Upper lobe of left lung (tissue), 6 donors: Measurements from ENCODE around the gene DPH7. TPM values are rescaled to one million over a fixed set of nuclear protein-coding genes. Genes with fewer than 3 reads are reported as not detected.

Experiments used
- ATAC-seq, 2 donors: fragments of 200-7000 bp; cut with Tn5 transposase; one replicate each; pipeline ENCODE4 v1.9.1; 2022; ENCODE audit warnings: mild to moderate bottlenecking in 2 of 2, moderate library complexity in 2 of 2; ENCODE audit not compliant: low FRiP score in 2 of 2
- DNase-seq, 2 donors: peaks; one replicate each; pipeline ENCODE4 v3.0.0-alpha.2; 2019 to 2020
- H3K27ac ChIP-seq, 4 donors: fragments of 200-600 bp; sonication (generic); one replicate each; pipeline ENCODE4 v1.5.1; 2016 to 2019
- H3K27me3 ChIP-seq, 4 donors: fragments of 200-600 bp; sonication (generic); one replicate each; pipeline ENCODE4 v1.5.1; 2017 to 2019
- H3K36me3 ChIP-seq, 4 donors: fragments of 200-600 bp; sonication (generic); one replicate each; pipeline ENCODE4 v1.5.1; 2016 to 2019
- H3K4me1 ChIP-seq, 4 donors: fragments of 200-600 bp; sonication (generic); one replicate each; pipeline ENCODE4 v1.5.1; 2018 to 2019
- H3K4me3 ChIP-seq, 4 donors: fragments of 200-600 bp; sonication (generic); one replicate each; pipeline ENCODE4 v1.5.1; 2017 to 2019; ENCODE audit warnings: mild to moderate bottlenecking in 2 of 4, moderate library complexity in 1 of 4
- H3K9me3 ChIP-seq, 4 donors: fragments of 200-600 bp; sonication (generic); one replicate each; pipeline ENCODE4 v1.5.1; 2018 to 2019
- EP300 ChIP-seq, 4 donors: sonication (generic); formaldehyde crosslinking; IDR thresholded peaks; one replicate each; pipeline ENCODE4 v1.5.1; 2017; ENCODE audit warnings: antibody characterized with exemption in 4 of 4, control low read depth in 2 of 4
- POLR2A ChIP-seq, 4 donors: fragments of 450-650 bp; IDR thresholded peaks; one replicate each; pipeline ENCODE4 v1.5.1; 2016 to 2017; ENCODE audit warnings: antibody characterized with exemption in 4 of 4, mild to moderate bottlenecking in 2 of 4
- POLR2AphosphoS5 ChIP-seq, 2 donors: sonication (generic); formaldehyde crosslinking; IDR thresholded peaks; one replicate each; pipeline ENCODE4 v1.5.1; 2017; ENCODE audit warnings: antibody characterized with exemption in 2 of 2
- WGBS, 2 donors: methylation state at CpG; one replicate each; pipeline ENCODE4 v1.1.5; 2017 to 2018; 5-methylcytosine and 5-hydroxymethylcytosine counted together
- total RNA-seq, 6 donors: library from RNA; depleted of rRNA in 4 of 6; stranded (reverse); fragments of >200 nt in 4 of 6; gene quantifications; one replicate each; pipeline versions ENCODE4 v1.1.0 to v1.2.1, GENCODE V29; 2016 to 2021
- TF ChIP-seq, protein P1 (sequence below), 6 experiments: fragments of 450-650 bp in 4 of 6; fragments of 200-600 bp in 2 of 6; sonication (generic) in 2 of 6; IDR thresholded peaks; one replicate each; pipeline ENCODE4 v1.5.1; 2016 to 2019; ENCODE audit warnings: antibody characterized with exemption in 6 of 6
- donor health status: DM: no; HTN: no; CAD: no; lungs with moderate emphysema.
- donor health status: DM: no; HTN: yes; CAD: no; lungs with severe emphysema.

Gene DPH7
- total RNA-seq, 6 donors from 2014 or later, result 25.5 to 115 (median 42.4) TPM

DNA sequence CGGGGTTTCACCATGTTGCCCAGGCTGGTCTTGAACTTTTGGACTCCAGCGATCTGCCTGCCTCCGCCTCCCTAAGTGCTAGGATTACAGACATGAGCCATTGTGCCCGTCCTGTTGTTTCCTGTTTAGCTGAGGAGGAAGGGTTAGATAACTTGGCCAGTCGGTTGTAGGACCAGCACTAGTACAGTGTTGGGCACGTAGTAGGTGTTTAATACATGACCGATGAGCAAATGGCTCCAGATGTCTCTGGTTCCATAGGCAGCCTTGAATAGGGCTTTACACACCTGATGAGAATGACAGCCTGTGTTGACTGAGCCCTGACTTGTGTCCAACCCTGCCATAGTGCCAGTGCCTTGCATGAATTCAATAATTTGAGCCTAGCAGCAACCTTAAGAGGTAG is 41.9 kb upstream of the DPH7 start:
- H3K9me3 ChIP-seq, result no peaks in the 10 kb centered on the region
- peaks cover 0 to 16% (median 6%) of the 10 kb centered on the region in 4 donors for H3K36me3 ChIP-seq
- no peak for DNase-seq
- H3K27me3 ChIP-seq, result no peaks in the 10 kb centered on the region
- no peak for ATAC-seq
- no peak overlapping the region for H3K4me3 ChIP-seq
- peaks cover 36 to 74% (median 40%) of the 10 kb centered on the region in 4 donors for H3K4me1 ChIP-seq
- H3K27ac ChIP-seq, result peak overlapping the region in 1 of 4 donors; percentile 91
- TF ChIP-seq, protein P1, sequence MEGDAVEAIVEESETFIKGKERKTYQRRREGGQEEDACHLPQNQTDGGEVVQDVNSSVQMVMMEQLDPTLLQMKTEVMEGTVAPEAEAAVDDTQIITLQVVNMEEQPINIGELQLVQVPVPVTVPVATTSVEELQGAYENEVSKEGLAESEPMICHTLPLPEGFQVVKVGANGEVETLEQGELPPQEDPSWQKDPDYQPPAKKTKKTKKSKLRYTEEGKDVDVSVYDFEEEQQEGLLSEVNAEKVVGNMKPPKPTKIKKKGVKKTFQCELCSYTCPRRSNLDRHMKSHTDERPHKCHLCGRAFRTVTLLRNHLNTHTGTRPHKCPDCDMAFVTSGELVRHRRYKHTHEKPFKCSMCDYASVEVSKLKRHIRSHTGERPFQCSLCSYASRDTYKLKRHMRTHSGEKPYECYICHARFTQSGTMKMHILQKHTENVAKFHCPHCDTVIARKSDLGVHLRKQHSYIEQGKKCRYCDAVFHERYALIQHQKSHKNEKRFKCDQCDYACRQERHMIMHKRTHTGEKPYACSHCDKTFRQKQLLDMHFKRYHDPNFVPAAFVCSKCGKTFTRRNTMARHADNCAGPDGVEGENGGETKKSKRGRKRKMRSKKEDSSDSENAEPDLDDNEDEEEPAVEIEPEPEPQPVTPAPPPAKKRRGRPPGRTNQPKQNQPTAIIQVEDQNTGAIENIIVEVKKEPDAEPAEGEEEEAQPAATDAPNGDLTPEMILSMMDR (IDR thresholded peaks at IDR 0.05), result no peak
- no peak for TF ChIP-seq POLR2AphosphoS5 (IDR thresholded peaks at IDR 0.05)
- TF ChIP-seq EP300 (IDR thresholded peaks at IDR 0.05), result no peak
- TF ChIP-seq POLR2A (IDR thresholded peaks at IDR 0.05), result no peak
- WGBS, 2 donors, result 62 to 70% methylated on average over 7 of the region's 7 CpGs

DNA sequence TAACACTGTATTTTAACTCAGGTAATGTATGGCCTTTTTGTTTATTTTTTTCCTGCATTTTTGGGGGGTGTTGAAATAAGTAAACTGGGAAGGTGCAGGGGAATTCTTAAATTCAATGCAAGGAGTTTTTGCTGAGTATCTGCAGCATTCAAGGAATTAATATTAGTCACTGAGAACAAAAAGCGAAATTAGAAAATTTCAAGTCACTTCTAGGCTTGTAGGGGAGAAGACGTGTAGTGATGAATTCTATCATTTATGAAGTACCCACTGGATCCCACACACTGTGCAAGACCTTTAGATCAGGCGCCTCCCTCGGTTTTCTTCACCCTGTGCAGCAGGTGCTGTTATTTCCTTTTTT is 41.3 kb upstream of the DPH7 start:
- Histone ChIP-seq H3K9me3 (no peaks in the 10 kb centered on the region), H3K4me1 (peaks cover 36 to 70% (median 39%) of the 10 kb centered on the region in 4 donors), H3K27ac (peak overlapping the region in 2 of 4 donors; percentile 86 to 91), H3K27me3 (no peaks in the 10 kb centered on the region), H3K4me3 (peak overlapping the region; percentile 69 to 82 (median 70)), H3K36me3 (peaks cover 5 to 21% (median 12%) of the 10 kb centered on the region in 4 donors)
- WGBS, 2 donors, result 55 to 56% methylated on average over 4 of the region's 4 CpGs
- DNase-seq (no peak), ATAC-seq (no peak)
- TF ChIP-seq, protein P1 (IDR thresholded peaks at IDR 0.05), result no peak
- TF ChIP-seq POLR2A (IDR thresholded peaks at IDR 0.05), result no peak
- no peak for TF ChIP-seq POLR2AphosphoS5 (IDR thresholded peaks at IDR 0.05)
- TF ChIP-seq EP300 (IDR thresholded peaks at IDR 0.05), result no peak

DNA sequence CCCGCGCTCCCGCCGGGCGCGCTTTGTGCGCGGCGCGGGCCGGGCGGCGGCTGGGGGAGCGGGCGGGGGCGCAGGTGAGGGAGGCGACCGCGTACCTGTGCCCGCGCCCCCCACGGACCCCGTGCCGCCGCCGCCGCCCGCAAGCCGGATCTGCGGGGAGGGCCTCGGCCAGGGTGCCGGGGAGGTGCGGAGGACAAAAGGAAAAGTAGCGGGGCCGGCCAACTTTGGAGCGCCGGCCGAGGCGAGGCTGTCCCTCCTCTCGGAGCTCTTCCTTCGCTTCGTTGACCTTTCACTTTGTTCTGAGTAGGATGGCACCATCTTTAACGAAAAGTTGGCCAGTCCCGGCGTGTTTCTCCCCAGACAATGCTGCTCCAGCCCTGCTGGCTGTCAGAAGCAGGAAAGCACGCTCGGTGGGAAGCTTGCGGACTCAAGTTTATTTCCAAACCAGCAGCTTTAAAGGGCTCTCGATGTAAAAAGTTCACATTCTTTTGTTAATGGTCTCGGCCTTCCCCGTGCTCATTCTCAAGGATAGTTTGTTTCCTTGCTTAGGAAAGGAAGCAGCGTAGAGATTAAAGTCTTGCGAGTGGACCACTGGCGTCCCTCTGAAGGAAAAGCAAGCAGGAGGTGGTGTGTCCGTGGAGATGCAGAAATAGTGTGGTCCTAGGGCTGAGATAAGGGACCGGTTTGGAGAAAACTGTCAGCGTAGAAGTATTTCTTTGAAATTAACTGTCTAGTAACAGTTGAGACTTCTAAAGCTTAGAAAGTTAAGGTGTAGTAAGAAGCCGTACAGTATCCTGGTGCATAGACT is 40.7 kb upstream of the DPH7 start:
- Histone ChIP-seq H3K27ac (peak overlapping the region; percentile 80 to 91 (median 86)), H3K36me3 (peaks cover 9 to 27% (median 18%) of the 10 kb centered on the region in 4 donors), H3K9me3 (no peaks in the 10 kb centered on the region), H3K4me3 (peak overlapping the region; percentile 69 to 82 (median 70)), H3K4me1 (peaks cover 34 to 66% (median 39%) of the 10 kb centered on the region in 4 donors), H3K27me3 (no peaks in the 10 kb centered on the region)
- TF ChIP-seq POLR2A (IDR thresholded peaks at IDR 0.05), result peak in 1 of 4 donors; percentile 35
- no peak for TF ChIP-seq EP300 (IDR thresholded peaks at IDR 0.05)
- ATAC-seq (peak in 1 of 2 donors; percentile 4), DNase-seq (peak in 1 of 2 donors; percentile 91)
- WGBS, 2 donors, result 1 to 3% methylated on average over 16 to 27 of the region's 58 CpGs

DNA sequence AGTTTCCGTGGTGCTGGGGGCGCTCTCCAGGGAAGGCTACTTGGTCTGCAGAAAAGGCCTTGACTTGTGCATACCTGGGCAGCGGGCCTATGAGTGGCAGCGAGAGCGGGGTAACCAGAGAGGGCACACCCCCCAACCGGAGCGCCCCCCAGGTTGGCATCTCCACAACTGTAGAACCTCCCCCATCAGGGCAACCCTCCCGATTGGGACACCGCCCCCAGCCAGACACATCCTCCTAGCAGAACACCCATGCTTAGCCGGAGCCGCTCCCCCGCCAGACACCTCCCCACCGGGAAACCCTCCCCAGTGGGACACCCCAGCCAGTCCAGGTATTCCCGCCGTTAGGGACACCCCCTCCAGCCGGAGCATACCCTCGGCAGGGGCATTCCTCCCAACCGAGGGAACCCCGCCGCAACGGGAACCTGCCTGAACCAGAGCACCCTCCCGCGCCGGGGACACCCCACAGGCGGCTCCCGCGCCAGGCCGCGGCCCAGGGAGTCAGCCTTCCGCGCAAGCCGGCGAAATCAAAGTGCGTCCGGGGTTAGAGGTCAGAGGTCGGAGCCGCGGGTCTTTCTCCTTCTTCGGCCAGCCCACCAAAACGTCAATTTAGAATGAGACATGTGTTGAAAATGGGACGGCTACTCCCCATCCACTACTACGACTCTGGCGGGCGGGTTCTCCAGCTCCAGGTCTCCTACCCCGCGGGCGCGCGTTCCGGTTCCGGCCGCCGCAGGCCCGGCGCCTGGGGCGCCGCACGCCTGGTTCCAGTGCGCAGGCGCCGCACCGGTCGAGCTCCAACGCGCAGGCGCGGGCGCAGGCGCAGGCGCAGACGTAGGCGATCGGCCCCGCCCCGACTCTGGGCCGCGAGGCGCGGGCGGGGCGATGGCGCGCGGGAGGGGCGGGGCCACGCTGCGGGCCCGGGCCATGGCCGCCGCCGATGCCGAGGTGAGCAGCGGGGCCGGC is 39.7 kb upstream of the DPH7 start, which contains the start of gene EHMT1:
Gene EHMT1, plus strand, starts transcription at position 901 of the 963 bp plus-strand sequence. Its CDS starts 24 bp downstream, at position 925.
- DNase-seq, result peak; percentile 78 to 99
- peak; percentile 82 to 94 for ATAC-seq
- no peaks in the 10 kb centered on the region for H3K27me3 ChIP-seq
- WGBS, 2 donors, result 2 to 3% methylated on average over 12 to 54 of the region's 94 CpGs
- peaks cover 12 to 33% (median 26%) of the 10 kb centered on the region in 4 donors for H3K36me3 ChIP-seq
- H3K9me3 ChIP-seq, result no peaks in the 10 kb centered on the region
- peak within 1 kb of the TSS; percentile 91 to 95 (median 94) for H3K27ac ChIP-seq
- TF ChIP-seq POLR2AphosphoS5 (IDR thresholded peaks at IDR 0.05) (peak in 1 of 2 donors; percentile 68), EP300 (IDR thresholded peaks at IDR 0.05) (no peak), POLR2A (IDR thresholded peaks at IDR 0.05) (peak in 3 of 4 donors; percentile 49 to 77 (median 77))
- TF ChIP-seq, protein P1 (IDR thresholded peaks at IDR 0.05), result no peak
- peak within 1 kb of the TSS; percentile 69 to 97 (median 81) for H3K4me3 ChIP-seq
- peaks cover 38 to 74% (median 41%) of the 10 kb centered on the region in 4 donors for H3K4me1 ChIP-seq
